Large intestine (tissue), 3 donors: ENCODE data around the gene SEPHS1. TPM values are rescaled to one million over a fixed set of nuclear protein-coding genes. Genes with fewer than 3 reads are reported as not detected.

Experiments used
- DNase-seq, 2 donors: peaks; one replicate each; pipeline versions ENCODE4 v3.0.0 to v3.0.0-alpha.2; 2013
- H3K27ac ChIP-seq: one replicate; pipeline ENCODE4 v1.5.1; 2013; ENCODE audit warnings: low read length
- H3K27me3 ChIP-seq: 2 replicates; pipeline ENCODE4 v1.6.1; 2013; ENCODE audit warnings: low read length; ENCODE audit not compliant: control insufficient read depth, insufficient read depth
- H3K36me3 ChIP-seq: 2 replicates; pipeline ENCODE4 v1.6.1; 2013; ENCODE audit warnings: low read length; ENCODE audit not compliant: control insufficient read depth, insufficient read depth
- H3K4me1 ChIP-seq: one replicate; pipeline ENCODE4 v1.6.1; 2013; ENCODE audit warnings: low read length; ENCODE audit not compliant: control insufficient read depth, insufficient read depth
- H3K4me3 ChIP-seq: one replicate; pipeline ENCODE4 v1.5.1; 2013; ENCODE audit warnings: low read length
- H3K9me3 ChIP-seq: one replicate; pipeline ENCODE4 v1.6.1; 2013; ENCODE audit warnings: mild to moderate bottlenecking, low read depth, low read length, moderate library complexity; ENCODE audit not compliant: control insufficient read depth
- WGBS: methylation state at CpG from one replicate; pipeline ENCODE4 v1.1.5; 2013; ENCODE audit warnings: low lambda C conversion rate; ENCODE audit not compliant: insufficient coverage; 5-methylcytosine and 5-hydroxymethylcytosine counted together
- polyA plus RNA-seq: library from polyadenylated mRNA; unstranded; fragments of 120-200 nt; gene quantifications from one replicate; pipeline ENCODE4 v1.2.1, GENCODE V29; 2013

SEPHS1 gene
- polyA plus RNA-seq, 1 donor = 51.3 TPM

- no peak for DNase-seq
- WGBS = 100% methylated on average over 1 of the region's 4 CpGs
- Histone ChIP-seq H3K27me3 (no peaks in the 10 kb centered on the region), H3K36me3 (no peaks in the 10 kb centered on the region), H3K9me3 (no peaks in the 10 kb centered on the region), H3K4me1 (peaks cover 17% of the 10 kb centered on the region), H3K27ac (no peak overlapping the region), H3K4me3 (no peak overlapping the region)
Measured at GRCh38 chr10:13268310-13268709, 79.8 kb downstream of the SEPHS1 start.

Other genes with a start within 250 kb of the SEPHS1 start
- 68.6 TPM for gene OPTN, start 248.1 kb downstream of the SEPHS1 start, polyA plus RNA-seq
- 4.7 TPM for gene MCM10, start 186.7 kb downstream of the SEPHS1 start, polyA plus RNA-seq
- not detected for gene UCMA, start 113.9 kb downstream of the SEPHS1 start, polyA plus RNA-seq
- 39.6 TPM for gene PHYH, start 48.2 kb downstream of the SEPHS1 start, polyA plus RNA-seq
- gene BEND7, start 180.7 kb upstream of the SEPHS1 start, polyA plus RNA-seq = 7.7 TPM
- gene PRPF18, start 238.7 kb upstream of the SEPHS1 start, polyA plus RNA-seq = 21.0 TPM